ENCODE results near the gene TNFRSF1A.
"Not testable (repeated sequence)": the region's sequence is repeated elsewhere in the genome, so short reads cannot be mapped to it uniquely, and the experiment has no call there.

Gene TNFRSF1A

DNA sequence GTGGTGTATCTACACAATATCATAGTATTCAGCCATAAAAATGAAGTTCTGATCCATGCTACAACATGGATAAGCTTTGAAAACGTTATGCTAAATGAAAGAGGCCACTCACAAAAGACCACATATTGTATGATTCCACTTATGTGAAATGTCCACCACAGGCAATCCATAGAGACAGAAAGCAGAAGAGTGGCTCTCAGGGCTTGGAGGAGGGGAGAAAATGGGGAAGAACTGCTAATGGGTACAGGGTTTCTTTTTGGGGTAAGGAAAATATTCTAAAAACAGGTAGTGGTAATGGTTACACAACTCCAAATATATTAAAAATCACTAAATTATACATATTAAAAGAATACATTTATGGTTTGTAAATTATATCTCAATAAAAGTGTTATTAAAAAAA is 17.0 kb upstream of the TNFRSF1A start:
- no peak for DNase-seq (ENCODE audit: low spot score)
- FAIRE-seq, result no peak

GRCh38 chr12:6356374-6356820 is 14.5 kb upstream of the TNFRSF1A start:
- FAIRE-seq (no peak), DNase-seq (ENCODE audit: low spot score) (no peak)

GRCh38 chr12:6355491-6356373 is 13.9 kb upstream of the TNFRSF1A start:
- DNase-seq (ENCODE audit: low spot score) (no peak), FAIRE-seq (no peak)

DNA sequence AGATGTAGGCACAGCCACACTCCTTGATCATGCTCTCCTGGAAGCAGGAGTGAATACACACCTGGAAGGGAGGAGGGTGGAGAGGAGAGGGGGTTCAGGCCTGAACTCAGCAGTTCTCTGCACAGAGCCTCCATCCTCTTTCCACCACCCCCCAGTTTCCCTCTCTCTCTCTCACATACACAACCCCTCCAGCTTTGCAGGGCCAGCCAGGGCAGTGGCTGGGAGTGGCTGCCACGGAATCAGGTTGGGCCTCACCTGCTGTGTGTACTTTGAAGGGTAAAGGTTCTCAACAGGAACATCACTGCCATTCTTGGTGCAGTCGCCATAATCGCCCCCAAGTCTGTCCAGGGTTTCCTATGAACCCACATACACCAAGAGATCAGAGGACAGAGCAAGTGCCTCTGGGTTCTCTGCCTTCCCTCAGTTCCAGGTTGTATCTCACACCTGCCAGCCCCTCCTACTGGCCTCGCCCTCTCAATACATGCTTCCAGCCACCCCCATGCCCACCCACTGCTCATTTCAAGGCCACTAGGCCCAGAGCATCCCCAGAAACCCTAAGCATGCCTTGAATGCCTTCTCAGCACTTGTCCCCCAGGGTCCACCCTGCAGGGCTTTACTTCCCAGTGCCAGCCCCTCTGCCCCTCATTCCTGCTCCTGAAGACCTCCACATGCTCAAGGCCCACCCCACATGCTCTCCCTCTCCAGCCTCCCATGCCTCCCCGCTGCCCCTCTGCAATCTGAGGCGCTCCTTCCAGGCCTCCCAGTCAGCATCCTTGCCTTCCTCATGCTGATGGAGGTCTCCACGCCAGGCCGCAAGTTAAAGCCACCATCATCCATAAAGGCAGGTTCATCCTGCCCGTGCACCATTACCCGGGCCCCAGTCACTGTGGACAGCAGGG is 12.9 kb upstream of the TNFRSF1A start:
- no peak for DNase-seq (ENCODE audit: low spot score)
- FAIRE-seq, result no peak

DNA sequence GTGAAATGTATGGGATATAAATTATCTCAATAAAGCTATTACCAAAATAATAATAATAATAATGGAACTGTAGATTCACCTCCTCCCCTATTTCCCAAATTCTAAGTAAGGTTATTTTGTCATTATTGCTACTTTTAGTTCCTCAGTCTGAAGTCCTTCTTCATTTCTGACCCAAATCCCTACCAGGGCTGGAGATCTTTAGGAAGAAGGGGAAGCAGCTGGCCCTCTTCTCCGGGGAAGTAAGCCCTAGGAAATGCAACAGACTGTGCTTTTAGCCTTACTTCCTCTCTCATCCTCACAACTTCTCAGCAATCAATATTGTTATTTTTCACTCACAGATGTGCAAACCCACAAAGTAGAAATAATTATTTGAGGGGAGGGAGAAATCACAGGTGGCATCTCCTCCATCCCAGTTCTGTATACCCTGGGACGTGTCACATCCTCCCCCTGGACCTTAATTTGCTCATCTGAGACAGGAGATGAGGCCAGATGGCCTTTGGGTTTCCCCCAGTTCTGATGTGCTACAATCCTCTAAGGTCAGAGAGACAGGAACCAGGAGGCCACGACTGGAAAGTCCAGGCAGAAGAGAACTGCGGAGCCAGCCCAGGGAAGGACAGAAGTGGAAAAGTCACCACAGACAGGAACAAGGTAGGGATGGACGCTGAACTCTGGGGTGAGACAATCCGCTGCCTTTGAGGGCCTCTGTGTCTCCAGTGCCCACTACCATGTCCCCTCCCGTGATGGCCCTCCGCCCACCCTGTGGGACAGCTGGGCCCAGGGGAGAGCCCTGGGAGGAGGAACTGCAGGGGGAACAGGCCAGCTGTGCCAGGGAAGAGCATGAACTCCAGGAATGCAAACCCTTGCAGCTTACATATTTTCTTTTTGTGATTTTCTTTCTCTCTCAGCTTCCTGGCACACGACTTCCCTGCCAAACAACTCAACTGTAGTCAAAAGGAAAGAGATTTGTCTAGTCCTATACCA is 10.6 kb upstream of the TNFRSF1A start:
- FAIRE-seq, result no peak
- no peak for DNase-seq (ENCODE audit: low spot score)

GRCh38 chr12:6351622-6352021 is 9.7 kb upstream of the TNFRSF1A start:
- DNase-seq (ENCODE audit: low spot score) (no peak), FAIRE-seq (no peak)

DNA sequence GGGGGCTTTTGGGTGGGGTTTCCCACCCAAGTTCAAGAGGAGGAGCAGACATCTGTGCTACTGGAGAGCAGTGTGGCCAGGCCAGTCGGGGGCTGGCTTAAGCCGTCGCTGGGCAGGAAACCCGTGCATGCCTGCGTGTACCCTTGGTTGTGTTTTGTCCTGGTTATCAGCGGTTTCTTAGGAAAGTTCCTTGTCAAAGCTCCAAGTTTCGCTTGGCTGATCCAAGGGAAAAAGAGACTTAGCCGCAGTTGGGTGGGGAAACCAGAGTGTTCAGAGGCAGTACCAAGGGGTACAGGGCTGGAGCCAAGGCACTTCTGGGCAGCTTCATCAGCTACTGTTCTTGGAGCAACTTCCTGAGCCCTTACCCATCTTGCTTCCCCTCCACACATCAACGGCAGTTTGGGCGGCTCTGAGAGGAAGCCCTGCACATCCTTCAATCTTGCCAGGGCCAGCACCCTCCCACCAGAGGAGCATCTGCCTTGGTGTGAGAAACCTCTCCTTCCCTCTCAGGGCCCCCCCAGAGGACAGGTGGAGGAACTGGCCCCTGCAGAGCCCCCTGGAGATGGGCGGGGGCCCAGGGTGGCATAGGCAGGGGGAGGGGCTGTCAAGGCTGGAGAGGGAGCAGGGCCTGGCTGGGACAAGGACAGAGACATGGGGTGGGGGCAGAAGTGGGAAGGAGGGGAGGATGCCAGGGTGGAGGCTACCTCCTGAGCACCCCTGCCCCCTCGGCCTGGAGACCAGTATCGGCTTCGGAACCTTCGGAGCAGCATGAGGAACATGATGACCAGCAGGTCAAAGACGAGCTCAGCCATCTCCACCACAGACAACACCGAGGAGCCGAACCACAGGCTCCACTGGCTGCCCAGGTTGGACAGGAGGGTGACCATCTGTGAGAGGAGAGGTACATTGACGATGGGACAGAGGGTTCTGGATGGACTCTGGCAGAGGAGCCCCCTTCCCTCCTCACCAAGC is 5.8 kb upstream of the TNFRSF1A start:
- peak; percentile 20 for FAIRE-seq
- no peak for DNase-seq (ENCODE audit: low spot score)

- DNase-seq (ENCODE audit: low spot score) (no peak), FAIRE-seq (no peak)
Measured at GRCh38 chr12:6346942-6347341, 5.1 kb upstream of the TNFRSF1A start.

DNA sequence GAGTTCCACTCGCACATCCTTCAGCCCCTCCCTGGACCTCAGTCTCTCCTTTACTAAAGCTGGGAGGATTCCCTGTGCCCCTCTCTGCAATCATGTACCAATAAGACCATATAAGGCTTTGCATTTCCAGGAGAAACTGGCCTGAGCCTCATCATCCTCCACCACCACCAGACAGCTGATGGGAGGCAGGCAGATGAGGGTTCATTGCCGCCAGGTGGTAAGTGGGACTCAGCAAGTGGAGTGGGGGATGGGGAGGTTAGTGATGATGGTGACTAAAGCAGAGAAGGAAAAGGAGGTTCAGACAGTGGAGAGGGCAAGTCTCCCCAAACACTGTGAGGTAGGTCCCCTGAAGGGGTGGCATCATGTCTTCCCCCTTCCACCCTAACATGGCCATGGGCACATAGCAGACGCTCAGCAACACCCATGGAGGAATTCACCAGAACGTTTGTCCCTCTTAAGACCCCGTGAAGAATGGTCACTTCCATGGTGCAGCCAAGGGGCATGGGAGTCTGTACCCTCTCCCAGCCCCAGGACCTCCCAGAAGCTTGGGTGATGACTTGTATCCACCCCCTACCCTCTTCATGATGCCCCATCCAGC is 4.5 kb upstream of the TNFRSF1A start:
- peak; percentile 91 for FAIRE-seq
- DNase-seq (ENCODE audit: low spot score), result no peak

- FAIRE-seq (peak; percentile 86), DNase-seq (ENCODE audit: low spot score) (peak; percentile 81)
Measured at GRCh38 chr12:6345319-6346091, 3.6 kb upstream of the TNFRSF1A start.

DNA sequence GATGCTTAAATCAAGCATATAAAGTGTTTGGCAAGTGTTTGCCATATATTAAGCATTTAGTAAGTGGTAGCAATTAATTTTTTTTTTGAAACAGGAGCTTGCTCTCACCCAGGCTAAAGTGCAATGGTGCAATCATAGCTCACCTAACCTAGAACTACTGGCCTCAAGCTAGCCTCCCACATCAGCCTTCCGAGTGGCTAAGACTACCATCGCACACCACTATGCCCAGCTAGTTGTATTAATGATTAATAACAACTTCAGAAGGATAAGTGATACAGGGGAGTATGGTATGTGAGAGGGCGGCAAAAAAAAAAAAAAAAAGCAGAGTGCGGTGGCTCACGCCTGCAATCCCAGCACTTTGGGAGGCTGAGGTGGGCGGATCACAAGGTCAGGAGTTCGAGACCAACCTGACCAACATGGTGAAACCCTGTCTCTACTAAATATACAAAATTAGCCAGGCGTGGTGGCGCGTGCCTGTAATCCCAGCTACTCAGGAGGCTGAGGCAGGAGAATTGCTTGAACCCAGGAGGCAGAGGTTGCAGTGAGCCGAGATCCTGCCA is 2.3 kb upstream of the TNFRSF1A start:
- not testable (repeated sequence) for DNase-seq (ENCODE audit: low spot score); FAIRE-seq

DNA sequence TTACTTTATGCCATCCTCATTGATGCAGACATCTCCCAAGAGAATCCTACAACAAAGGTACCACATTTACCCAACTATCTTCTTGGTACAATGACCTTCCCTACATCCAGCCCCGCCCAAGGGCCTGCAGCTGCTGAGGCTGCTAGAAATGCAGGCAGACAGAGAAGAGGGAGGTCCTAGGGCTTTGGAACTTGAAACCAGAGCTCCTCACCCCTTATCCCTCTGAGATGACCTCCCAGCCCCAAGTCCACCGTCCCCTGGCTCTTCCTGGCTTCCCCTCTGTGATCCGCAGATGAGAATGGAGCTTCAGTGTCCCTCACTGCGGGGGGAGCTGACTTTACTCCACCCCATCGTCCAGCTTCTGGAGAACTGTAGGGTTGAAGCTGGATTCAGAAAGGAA is 1.6 kb upstream of the TNFRSF1A start:
- DNase-seq (ENCODE audit: low spot score) (no peak), FAIRE-seq (no peak)

- no peak for FAIRE-seq
Measured at GRCh38 chr12:6342140-6342889, 439 bp upstream of the TNFRSF1A start.

DNA sequence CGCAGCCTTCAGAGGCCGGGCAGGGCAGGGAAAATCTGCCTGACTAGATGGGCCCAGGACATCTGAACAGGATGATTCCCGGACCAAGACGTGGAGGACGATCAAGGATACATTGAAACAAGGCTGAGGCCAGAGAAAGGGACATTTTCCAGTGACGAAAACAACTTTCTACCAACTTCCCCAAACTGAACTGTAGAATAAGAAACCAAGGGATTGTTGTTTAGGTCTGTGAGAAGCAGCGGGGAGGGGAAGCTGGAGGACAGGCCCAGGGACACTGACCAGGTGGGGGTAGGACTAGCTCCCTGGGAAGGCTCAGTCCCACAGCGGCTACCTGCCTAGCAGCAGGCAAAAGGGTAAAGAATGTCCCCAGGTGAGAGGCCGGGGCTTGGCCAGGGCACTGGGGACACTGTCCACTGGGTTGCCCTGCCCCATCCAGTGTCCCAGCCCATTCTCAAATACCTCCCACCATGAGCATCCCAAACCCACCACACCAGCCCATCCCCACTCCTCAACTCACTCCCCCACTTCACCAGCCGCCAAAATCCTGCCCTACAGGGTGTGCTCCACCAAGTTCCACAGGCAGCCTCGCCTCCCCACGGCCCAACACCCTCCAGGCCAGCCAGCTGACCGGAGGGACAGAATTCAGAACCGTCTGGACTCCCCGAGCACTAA is 995 bp downstream of the TNFRSF1A start:
- DNase-seq (ENCODE audit: low spot score) (no peak), FAIRE-seq (peak; percentile 87)

More at GRCh38 chr12:6342140-6342889, 439 bp upstream of the TNFRSF1A start:
- no peak for DNase-seq (ENCODE audit: low spot score)

DNA sequence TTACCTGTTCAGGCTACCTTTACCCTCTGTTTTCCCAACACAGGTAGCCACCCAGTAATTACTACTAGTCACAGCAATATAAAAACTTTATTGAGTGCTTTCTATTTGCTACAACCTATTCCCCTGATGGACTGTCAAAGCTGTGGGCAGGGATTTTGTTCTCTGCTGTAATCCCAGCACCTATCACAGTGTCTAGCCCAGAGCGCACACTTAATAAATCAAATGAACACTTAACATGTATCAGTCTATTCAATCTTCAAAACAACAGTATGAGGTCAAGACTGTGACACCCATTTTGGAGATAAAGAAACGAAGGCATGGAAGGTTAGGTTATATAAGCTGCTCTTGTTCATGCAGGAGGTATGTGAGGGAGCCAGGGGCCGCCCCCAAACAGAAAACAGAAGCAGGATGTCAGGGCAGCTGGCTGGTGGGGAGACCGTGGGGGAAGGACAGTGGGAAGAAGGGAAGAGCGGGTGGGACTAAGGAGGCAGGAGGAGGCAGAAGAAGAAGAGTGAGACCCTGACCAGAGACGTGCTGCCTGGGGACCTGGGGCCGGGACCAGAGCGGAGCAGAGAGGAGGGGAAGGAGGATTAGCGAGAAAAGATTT is 1.7 kb downstream of the TNFRSF1A start:
- no peak for DNase-seq (ENCODE audit: low spot score)
- no peak for FAIRE-seq

DNA sequence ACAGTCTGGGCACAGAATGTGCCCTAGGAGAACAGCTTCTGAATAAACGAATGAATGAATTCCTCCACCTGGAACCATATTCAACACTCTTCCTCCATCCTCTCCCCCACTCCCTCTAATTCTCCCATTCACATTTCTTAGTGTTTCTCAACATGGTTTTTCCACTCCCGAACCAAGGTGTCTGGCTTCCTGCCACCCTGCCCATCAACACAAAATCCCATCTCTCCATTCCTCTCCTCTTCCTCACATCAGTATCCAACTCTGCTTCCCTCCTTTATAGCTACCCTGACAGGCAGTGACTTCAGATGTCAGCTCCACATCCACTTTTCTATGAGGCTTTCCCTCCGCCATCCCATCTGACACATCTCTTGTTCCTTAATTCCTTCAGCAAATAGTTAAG is 2.9 kb downstream of the TNFRSF1A start:
- DNase-seq (ENCODE audit: low spot score) (no peak), FAIRE-seq (peak; percentile 63)
